ENCODE measurements around the gene NPHP4.

- TF ChIP-seq CTCF (IDR thresholded peaks at IDR 0.05): no peak
- no peak for TF ChIP-seq POLR2A (IDR thresholded peaks at IDR 0.05)
Observed at GRCh38 chr1:5832916-5833895, 159.0 kb downstream of the NPHP4 start.

Data from lower leg skin (tissue), 3 donors.